NB4 (cell line): ENCODE results near the gene PAK5.

Experiments
- CTCF ChIP-seq: IDR thresholded peaks from one replicate; pipeline ENCODE4 v1.5.1; 2012; ENCODE audit warnings: low read depth, low read length
- POLR2A ChIP-seq: IDR thresholded peaks from 2 replicates; pipeline ENCODE4 v1.6.1; 2011; ENCODE audit warnings: mild to moderate bottlenecking; ENCODE audit not compliant: insufficient read length; ENCODE audit errors: extremely low read depth

GRCh38 chr20:9809271-9809670, 29.6 kb downstream of the PAK5 start:
- TF ChIP-seq CTCF (no peak), POLR2A (no peak)
